NCI-H187 (cell line): Measurements from ENCODE around the gene TNIP1.
A peak's percentile ranks its signal among the peaks of the same experiment; 100 is the strongest.

Source experiments
- DNase-seq, 2 experiments: peaks; one replicate each; lab custom pipeline; 2025; lab: John Stamatoyannopoulos, UW

TNIP1 gene

DNA sequence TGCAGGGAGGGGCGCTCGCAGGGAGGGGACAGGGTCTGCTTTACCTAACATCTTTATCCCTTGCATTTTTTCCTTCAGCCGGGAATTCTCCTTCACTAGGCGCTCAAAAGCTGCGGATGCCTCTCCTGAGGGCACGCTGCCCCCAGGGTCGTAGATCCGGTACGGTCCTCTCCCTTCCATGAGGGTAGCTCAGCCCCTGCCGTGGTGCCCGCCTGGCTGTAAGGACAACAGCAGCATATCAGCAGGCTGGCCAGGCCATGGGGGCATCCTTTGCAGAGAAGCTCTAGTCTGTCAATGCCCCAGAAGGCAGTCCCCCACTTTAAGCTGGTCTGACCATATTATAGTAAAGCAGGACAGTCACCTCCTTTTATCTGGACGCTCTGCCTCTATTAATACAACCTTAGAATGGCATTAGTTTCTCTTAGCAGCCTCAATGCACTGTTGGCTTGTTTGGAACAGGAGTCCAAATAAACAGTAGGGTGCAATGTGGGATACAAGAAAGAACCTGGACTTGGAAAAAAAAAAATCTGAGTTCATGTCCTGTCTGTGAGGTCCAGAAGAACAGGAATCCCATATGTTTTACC, 15.8 kb downstream of the TNIP1 start:
- DNase-seq: no peak

DNA sequence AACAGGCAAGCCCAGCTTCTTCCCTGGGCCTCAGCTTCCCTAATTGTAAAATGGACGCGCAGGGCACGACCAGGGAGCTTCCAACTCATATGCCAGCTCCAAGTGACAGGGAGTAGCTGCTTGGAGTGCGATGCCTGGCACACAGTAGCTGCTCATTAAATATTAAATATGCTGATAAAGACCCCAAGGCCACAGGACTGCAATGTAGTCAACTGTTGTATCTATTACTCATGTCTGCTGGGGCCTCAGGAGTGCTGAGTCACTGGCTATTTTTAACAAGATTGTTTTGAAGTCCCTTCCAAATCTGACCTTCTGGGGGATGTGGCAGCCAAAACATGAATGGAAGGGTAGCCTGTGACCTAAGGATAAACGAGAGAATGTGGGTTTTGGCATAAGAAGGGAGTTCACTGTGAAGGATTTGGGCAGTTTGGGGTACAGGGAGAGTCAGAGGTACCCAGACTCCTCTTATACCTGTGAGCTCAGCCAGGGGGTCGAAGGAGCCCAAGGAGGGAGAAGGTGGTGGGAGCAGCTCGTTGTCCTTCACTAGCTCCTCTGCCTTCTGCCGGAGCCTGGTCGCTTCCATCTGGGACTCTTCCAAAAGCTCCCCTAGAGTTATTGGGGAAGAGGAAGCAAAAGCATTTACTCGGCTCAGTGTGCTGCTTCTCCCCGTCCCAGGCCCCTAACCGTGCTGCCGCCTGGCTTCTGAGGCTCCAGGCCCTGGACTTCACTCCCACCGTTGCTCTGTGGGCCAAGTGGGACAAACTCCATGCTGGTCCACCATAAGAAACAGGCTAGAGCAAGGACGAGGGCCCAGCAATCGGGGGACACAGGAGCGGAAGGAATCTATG, 17.5 kb downstream of the TNIP1 start:
- DNase-seq: no peak

DNA sequence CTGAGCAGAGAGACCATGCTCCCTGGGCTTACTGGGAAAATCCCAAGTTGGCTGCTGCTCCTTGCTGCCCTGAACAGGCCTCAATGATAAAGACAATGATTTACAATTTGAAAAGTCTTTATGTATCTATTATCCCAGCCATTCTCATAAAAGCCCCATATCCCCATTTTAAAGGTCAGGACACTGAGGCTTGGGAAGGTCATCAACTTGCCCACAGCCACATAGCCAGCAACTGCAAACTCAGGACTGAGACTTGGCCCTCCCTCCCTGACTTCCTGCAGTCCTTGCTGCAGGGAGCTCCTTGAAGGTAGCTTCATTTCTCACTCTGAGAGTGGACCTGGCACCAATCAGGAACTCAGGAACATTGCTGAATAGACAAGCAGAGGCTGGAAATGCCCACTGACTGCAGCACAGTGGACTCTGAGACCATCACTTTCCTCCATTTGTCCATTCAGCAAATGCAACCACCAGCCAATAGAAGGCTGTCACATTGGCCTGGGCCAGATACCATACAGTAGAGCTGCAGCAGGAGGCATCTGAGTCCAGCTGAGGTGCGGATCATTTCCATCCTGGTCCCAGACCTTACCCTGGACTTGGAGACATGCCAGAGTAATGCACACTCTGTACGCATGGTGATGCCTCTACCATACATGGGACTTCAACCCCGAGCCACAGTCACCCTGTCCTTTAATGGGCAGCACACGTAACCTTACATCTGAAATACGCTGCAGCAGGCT, 18.3 kb downstream of the TNIP1 start:
- no peak for DNase-seq

DNA sequence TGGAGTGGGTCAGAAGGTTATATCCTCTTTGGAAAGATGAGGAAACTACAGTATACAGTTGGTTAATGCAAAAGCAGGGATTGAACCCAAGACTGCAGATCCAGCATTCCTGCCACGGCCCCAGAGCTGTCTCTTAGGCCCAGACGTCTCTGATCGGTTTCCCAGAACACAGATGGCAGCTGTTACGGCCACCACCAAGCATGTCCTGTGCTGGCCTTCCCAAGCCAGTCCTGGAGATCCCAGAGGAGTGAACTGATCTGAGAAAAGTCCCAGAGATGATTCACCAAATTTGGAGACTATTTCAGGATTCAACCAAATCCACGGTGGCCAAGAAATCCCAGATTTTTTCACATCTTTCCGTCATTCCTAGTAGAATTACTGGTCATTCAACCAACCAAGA, 20.1 kb downstream of the TNIP1 start:
- DNase-seq: no peak

DNA sequence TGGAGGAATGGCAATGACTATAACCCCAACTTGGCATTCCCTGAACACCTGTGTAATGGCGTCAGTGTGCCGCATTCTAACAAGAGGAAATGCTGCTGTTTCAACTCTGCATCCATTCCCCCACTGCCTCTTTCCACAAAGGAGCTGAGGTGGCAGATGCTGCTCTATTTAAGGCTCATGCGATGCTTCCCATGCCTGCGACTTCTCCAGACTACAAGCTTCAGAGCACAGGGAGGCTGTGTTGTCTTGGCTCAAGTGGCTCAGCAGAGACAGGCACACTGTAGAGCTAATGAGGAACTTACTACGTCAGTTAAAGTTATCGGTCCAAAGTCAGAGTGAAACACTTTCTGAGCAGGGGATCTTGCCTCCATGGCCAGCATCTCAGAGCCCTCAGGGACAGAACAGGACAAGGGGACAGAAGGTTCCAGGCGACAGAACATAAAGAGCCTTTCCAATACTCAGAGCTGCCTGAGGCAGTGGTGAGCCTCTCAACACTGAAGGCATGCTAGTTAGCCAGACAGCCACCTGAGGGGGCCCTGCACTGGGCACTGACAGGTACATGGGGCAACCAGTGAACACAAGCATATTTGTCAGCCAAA, 21.8 kb downstream of the TNIP1 start:
- no peak for DNase-seq

DNA sequence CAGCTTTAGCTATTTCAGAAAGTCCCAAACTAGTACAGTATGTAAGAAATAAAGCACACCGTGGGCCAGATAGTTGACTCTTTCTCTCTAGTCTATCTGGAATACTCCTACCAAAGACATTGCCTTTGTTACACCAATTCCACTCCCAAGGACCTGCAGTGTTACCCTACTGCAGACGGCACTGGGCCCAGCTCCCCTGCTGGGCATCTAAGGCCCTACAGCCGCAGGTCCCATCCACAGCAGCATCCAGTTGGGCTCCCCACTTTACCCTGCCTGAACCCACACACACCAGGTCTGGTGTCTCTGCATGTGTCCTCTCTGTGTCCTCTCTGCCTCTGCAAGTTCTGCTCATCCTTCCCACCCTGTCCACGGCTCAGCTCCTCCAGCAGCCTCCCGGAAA, 22.5 kb downstream of the TNIP1 start:
- no peak for DNase-seq

DNA sequence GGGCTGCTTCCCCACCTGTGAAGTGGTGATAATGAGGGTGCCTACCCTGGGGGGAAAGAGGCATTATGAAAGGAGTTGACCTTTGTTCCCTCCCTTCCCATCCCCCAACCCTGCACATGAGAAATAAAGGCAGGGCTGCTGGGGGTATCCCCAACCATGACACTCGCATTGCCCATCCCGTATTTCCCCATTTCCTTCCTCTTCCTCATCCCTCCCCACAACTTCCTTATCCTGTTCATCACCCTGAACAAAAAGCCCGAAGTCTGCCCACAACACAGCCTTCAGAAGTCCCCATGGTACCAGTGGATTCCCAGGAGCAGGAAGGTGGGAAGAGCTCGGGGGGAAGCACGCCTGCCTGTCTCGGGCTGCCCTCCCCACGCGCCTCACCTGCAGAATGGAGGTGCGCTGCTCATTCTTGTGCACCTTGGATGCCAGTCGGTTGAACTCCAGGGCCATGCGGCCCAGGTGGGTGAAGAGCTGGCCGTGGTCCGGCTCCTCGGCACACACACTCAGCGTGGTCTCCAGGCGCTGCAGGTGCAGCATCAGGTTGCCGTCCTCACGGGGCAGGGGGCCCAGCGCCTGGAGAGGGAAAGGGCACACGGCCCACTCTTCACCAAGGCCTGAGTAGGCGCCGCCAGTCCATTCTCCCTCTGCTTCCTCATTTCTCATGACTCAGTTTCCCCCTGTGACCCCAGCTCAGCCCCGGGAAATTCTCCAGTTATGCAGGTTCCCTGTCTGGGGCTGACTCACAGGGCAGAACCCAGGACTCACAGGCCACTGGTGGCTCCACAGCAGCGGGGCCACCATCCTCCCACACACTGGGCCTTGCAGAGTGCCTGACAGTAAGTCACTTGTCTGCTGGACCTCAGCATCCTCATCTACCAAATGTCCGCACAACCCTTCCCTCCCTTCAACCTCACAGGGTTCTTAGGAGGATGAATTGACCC, 24.2 kb downstream of the TNIP1 start:
- no peak for DNase-seq

DNA sequence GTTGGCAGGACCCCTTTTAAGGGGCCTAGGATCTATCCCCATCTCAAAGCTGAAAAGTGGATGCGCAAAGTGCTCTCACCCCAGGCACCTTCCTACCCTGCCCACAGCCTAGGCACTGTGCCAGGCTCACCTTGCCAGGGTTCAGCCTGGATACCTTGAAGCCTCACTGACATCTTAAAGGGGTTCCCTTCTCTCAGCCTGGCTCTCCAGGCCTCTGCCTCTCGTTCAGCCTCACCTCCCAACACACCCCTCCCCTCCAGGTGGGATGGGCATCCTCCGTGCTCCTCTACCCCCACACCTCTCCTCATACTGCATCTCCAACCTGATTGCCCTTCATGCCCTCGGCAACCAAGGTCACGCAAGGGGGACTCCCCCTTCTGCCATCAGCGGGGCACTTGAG, 25.5 kb downstream of the TNIP1 start:
- DNase-seq: no peak

DNA sequence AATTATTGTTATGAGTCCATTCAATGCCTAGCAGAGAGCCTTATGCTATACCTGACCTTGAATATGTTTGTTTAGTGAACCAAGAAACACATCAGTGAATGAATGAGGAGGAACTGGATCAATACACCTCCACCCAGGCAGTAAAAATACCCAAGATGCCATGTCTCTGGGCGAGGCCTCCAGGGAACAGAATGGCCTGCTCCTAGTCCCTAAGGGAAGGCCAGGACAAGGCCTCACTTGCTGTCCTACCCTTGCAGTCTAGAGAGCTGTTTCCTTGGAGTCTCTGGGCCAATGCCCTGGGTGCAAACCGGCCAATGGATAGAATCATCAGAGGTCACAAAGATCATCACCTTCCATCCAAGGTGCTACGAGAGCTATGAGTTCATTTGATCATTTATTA, 26.1 kb downstream of the TNIP1 start:
- no peak for DNase-seq

DNA sequence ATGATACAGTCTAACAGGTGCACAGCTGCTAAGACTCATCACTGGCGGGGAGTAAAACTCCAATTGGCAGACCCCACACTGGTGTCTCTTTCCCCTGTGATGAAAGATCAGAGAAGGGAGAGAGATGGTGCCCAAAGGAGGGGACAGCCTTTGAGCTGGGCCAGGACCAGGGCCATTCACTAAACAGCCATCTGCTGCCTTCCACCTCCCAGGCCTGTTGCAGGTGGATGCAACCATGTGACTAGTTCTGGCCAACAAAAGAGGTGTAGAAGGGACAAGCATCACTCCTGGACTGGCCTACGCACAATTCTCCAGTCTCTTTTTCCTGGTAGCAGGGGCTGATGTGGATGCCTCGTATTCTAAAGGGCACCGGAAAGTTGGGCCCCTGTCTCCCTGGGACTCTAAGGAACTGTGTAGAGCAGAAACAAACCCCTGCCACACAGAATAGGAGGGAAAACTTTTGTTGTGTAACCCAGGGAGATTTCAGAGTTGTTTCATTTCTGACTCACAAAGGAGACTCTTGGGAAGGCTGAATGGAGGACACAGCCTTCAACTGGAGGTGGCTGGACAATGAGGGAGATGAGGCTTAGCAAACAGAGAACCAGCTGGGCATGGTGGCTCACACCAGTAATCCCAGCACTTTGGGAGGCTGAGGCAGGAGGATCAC, 26.9 kb downstream of the TNIP1 start:
- DNase-seq: no peak

DNA sequence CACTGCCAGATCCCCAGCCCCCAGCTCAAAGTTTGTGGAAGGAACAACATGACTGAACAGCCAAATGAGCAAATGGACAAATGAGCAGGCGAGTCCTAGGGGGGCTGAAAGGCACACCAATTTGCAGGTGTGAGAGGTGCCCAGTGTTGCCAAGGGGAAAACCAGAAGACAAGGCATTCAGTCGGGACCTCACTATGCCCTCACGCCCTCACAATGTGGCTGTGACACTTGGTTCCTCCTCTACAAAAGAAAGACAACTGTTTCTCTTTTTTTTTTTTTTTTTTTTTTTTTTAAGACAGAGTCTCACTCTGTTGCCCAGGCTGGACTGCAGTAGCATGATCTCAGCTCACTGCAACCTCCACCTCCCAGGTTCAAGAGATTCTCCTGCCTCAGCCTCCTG, 28.0 kb downstream of the TNIP1 start:
- no peak for DNase-seq

DNA sequence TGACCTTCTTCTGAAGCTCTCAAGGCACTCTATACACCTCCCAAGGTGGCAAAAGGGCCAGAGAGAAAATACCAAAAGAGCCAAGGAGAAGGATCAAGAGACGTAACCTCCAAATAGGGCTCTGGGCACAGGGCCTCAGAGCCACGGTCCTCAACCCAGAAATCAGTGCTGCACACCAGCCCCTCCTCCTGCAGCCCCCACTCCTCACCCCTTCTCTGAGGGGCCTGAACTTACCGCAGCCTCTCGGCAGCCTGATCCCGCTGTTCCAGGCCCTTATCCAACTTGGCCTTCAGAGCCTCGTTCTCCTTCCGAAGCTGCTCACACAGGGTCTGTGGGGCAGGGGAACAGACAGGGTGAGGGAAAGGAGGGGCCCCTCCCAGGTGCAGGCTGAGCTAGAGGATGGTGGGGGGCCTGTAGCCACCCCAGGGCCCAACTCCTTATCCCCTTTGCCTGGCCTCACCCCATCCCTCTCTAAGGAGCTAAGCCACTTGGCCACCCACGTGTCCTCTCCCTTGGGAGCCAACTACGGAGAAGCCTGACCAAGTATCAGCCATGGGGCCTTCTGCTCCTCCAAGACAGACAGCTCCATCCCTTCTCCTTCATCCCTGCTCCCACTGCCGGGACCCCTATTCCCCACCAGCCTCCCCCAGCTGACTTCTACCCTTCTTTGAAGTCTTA, 28.8 kb downstream of the TNIP1 start:
- no peak for DNase-seq

DNA sequence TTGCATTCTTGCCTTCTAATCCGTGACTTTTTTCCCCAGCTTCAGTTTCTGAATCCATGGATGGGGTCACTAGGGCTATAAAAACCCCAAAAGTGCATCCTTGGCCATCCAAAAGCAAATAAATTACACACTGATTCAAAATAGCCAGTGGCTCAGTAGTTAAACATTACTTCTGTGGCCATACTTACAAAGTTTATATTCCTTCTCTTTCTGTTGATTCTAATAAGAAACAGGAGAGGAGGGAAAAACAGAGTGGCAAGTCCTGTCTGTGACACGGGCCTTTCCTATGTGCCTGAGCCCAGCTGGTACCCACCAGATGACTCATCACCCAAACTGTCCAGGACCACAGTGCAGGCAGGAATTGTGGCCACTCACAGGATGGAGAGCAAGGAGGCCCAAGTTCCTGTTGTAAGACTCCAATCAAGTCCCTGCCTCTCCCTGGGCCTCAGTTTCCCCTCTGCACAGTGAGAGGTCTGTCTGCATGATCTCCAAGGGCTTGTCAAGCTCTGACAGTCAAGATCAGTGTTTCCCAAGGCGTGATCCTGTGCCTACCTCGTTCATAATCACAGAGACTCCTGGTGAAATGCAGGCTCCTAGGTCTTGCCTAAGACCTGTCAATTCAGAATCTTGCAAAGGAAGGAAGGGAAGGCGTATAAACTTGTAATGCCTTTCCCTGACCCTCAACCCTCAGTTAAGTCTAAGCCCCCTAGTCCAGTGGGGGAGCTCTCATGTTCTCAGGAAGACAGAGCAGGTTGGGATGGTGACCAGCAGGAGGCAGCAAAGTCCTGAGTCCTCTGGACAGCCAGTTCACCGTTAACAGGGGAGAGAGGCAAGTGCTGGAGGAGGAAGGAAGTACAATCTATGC, 29.5 kb downstream of the TNIP1 start:
- DNase-seq: peak in 1 of 2 experiments; percentile 27

DNA sequence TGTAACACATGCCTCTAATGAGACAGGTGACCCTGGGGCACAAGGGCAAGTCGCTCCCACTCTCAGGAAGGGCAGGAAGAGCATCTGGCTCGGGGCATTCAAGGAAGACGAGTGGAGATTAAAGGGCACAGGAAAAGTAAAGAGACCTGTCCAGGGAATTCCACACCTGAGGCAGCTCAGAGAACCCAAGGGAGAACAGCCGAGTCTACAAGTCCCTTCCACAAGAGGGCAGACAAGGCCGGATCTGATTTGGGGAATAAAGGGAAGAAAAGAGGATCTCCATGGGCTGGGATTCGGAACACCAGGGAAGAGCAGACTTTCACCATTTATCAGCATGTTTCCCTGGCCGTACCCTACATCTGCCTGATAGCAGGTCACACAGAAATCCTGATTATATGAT, 32.3 kb downstream of the TNIP1 start:
- DNase-seq: no peak

DNA sequence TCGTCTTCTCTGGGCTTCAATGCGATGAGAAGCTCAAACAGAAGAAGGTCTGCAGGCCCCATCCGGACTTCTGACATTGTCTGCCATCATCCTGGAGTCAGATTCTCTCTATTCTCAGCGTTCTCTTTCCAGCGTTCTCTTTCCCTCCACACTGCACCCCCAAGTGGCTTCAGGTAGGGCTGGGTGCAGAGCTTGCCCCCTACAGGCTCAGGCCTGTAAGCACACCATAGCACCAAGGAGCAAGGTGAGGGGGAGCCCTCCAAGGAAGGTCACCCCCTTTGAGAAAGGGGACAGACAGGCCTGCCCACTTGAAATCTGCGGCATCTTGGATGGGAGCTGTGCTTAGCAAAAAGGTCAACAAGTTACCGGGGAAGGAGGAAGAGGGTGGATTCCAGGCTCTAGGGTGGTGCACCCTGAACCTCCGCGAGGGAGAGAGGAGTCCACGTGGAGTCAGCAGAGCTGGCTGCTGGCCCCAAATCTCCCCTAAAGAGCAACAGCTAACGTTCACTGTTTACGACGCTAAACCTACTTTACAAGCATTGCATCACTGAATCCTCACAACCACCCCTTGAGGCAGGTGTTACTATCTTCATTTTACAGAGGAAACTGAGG, 32.9 kb downstream of the TNIP1 start:
- no peak for DNase-seq

DNA sequence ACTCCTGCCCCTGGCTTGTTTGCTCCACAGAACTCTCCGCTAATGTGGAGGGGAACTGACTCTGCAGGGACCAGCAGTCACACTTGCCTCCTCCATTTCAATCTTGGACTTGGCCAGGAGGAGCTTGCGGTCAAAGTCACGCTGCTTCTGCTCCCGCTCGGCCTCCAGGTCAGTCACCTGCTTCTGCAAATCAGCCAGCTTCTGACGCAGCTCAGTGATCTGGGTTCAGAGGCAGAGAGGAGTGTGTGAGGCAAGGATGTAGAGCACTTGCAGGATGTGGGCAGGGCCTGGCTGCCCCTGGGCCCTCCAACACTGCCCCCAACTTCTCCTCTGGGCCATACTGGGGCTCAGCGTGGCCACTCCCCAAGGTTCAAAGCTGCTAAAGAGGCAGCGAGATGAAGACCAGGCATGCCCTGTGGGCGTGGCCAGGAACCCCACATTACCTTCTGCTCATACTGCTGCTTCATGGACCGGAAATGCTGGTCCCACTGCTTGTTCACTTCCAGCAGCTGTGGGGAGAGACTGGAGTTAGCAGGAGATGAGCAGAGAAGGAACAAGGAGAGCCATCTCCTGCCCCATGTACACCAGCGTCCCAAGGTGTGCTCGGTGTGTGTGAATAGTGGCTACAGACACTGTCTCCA, 38.3 kb downstream of the TNIP1 start:
- no peak for DNase-seq

DNA sequence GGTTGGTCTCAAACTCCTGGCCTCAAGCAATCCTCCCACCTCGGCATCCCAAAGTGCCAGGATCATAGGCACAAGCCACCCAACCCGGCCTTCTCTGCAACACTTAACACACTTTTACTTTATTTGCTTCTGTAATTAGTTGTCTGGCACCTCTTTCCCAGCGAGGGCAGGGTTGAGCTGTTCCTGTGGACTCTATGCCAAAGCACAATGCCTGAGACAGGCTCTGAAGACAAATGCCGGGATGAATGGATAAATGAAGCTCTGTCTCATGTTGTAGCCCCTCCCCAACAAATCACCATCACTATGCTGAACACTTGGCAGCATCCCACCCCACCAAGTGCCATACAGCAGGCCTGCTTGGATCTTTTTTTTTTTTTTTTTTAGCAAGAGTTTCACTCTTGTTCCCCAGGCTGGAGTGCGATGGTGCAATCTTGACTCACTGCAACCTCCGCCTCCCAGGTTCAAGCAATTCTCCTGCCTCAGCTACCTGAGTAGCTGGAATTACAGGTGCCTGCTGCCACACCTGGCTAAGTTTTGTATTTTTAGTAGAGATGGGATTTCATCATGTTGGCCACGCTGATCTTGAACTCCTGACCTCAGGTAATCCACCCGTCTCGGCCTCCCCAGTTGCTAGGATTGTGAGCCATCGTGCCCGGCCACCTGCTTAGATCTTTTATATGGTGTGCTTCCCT, 39.1 kb downstream of the TNIP1 start:
- DNase-seq: no peak

DNA sequence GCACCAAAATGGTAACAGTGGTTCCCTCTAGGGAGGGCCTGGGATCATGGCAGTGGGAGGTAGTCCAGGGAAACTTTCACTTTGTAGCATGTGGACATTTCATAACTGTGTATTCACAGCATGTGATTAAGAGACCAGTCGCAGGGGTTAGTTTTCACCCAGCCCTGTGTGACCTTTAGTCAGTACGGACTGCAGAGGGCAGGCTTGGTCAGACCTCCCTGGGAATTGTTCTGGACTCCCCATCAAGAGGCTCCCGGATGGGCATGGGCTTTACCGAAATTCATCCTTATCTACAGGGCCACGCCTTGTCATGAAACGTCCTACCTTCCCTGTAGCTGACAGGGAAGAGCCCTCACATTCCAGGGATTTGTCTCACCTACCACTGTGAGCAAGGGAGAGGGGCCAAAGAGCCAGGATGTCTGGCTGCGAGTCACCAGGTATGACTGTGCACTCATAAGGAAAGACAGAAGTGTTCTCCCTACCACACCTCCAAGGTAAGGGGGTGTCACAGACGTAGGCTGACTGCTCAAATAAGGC, 40.6 kb downstream of the TNIP1 start:
- no peak for DNase-seq
